HT-29 (cell line): ENCODE data around the gene OGFOD3. TPM values are rescaled to one million over a fixed set of nuclear protein-coding genes. Genes with fewer than 3 reads are reported as not detected.
A peak's percentile ranks its signal among the peaks of the same experiment; 100 is the strongest.
"Not testable (repeated sequence)": the region's sequence is repeated elsewhere in the genome, so short reads cannot be mapped to it uniquely, and the experiment has no call there.

Experiments
- DNase-seq: peaks from one replicate; pipeline ENCODE4 v3.0.0-alpha.2; 2015; ENCODE audit warnings: low spot score
- total RNA-seq: library from RNA; depleted of rRNA; stranded (reverse); fragments of >200 nt; shearing (Covaris generic); gene quantifications from 2 replicates; pipeline ENCODE4 v1.2.3, GENCODE V29; 2014

The OGFOD3 gene
- total RNA-seq, 1 experiment from 2014 or later = 51.4 TPM

DNA sequence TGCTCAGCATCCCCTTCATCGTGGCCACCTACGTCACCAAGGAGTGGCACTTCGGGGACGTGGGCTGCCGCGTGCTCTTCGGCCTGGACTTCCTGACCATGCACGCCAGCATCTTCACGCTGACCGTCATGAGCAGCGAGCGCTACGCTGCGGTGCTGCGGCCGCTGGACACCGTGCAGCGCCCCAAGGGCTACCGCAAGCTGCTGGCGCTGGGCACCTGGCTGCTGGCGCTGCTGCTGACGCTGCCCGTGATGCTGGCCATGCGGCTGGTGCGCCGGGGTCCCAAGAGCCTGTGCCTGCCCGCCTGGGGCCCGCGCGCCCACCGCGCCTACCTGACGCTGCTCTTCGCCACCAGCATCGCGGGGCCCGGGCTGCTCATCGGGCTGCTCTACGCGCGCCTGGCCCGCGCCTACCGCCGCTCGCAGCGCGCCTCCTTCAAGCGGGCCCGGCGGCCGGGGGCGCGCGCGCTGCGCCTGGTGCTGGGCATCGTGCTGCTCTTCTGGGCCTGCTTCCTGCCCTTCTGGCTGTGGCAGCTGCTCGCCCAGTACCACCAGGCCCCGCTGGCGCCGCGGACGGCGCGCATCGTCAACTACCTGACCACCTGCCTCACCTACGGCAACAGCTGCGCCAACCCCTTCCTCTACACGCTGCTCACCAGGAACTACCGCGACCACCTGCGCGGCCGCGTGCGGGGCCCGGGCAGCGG is 43.6 kb downstream of the OGFOD3 start:
- no peak for DNase-seq

DNA sequence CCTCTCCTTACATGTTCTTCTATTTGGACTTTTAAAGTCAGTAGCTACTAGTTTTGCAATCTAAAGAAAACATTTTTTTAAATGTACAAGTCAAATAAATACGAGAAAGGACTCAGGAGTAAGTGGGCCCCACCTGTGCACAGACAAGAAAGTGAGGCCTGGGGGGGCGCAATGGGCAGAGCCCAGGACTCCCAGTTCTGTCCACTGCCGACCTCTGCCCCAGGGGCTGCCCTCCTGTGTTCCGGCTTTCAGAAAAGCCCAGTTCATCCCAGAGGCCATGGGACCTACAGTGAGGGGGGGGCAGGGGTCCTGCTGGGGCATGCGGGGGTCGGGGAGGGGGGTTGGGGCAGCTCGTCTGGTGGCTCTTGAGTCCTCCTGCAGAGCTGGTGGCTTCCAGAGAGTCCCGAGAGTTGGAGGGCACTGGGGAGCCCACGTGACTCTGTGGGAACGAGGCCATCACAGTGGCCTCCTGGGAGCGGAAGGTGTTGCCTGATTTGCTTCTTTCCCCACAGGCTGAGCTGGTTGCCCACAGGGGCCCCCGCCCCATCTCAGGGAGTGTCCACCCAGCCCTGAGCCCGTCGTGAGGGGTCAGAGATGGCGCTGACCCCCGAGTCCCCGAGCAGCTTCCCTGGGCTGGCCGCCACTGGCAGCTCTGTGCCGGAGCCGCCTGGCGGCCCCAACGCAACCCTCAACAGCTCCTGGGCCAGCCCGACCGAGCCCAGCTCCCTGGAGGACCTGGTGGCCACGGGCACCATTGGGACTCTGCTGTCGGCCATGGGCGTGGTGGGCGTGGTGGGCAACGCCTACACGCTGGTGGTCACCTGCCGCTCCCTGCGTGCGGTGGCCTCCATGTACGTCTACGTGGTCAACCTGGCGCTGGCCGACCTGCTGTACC is 44.4 kb downstream of the OGFOD3 start:
- DNase-seq = no peak

DNA sequence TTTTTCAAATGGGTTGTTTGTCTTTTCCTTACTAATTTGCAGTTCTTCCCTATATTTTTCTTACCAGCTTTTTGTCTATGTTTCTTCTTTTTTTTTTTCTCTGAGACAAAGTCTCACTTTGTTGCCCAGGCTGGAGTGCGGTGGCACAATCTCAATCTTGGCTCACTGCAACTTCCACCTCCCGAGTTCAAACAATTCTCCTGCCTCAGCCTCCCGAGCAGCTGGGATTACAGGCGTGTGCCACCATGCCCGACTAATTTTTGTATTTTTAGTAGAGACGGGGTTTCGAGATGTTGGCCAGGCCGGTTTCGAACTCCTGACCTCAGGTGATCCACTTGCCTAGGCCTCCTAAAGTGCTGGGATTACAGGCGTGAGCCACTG is 45.3 kb downstream of the OGFOD3 start:
- DNase-seq = not testable (repeated sequence)

DNA sequence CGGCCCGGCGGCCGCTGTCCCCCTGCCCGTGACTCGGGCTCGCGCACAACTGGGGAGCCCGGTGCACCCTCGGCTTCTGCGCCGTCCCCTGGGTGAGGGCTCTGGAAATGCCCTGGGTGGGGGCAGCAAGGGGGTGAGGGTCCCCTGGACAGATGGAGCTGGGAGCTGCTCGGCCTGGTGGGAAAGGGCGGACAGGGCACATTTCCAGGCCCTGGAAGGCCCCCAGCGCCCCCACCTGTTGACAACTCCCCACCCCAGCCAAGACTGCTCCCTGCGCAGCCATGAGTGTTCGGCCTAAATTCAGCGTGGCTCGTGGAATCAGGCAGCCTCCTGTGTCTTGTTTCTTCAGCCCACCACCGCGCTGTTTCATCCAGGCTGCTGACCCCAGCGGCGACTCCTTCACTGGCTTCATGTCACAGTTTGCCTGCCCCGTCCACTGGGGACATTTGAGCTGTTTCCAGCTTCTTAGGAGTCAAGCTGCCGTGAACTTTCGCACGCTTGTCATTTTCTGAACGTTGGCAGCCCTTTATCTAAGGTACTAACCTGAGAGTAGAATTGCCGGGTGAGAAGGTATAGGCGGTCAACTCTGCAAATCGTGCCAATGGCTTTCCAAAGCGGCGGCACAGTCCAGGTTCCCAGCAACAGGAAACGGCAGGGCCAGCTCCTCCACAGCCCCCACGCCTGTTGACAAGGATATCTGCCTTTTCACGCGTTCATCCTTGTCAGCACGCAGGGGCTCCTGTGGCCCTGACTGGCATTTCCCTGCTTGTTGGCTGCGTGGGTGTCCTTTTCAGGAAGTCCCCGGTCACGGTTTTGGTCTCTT is 45.9 kb downstream of the OGFOD3 start:
- DNase-seq = no peak

DNA sequence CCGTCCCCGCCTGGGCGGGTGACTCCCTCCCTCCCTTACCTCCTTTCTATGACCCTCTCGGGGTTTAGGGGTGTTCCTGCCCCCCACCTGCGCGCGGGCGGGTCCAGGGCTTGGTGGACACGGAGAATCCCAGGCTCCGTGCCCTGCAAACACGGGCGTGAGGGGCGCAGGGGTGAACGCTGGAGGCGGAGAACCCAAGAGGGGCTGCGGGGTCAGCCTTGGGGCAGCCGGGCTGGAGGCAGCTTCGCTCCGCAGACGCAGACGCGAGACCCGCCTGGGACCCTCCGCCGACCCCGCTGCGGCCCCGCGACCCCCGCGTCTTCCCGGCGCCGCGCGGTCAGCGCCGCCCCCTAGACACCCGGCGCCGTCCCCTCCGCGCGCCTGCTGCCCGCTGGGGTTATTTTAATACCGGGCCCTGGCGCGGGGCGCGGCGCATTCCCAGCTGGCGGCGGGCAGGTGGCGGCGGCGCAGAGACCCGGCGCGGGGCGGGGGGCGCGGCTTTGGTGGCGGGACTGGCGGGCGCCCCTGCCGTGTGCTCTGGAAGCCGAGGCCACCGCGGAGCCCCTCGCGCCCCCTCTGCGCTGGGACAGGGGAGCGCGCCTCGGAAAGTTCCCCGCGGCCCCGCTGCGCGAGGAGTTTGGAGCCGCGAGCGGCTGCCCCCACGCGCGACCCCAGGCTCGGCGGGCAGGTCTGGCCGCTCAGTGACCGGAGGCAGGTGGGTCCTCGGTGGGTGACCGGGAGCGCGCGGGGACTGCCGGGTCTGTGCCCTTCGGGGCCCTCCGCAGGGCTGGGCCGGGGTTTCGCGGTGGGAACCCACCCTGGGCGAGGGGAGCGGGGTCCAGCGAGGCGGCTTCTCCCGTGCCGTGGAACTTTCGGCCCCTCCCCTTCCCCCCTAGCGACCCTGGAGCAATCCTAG is 46.8 kb downstream of the OGFOD3 start, which contains the start of gene UTS2R:
TSS of gene UTS2R (plus strand) at position 433 of the 916 bp plus-strand sequence. CDS start 2,560 bp downstream, outside the sequence.
- no peak for DNase-seq

DNA sequence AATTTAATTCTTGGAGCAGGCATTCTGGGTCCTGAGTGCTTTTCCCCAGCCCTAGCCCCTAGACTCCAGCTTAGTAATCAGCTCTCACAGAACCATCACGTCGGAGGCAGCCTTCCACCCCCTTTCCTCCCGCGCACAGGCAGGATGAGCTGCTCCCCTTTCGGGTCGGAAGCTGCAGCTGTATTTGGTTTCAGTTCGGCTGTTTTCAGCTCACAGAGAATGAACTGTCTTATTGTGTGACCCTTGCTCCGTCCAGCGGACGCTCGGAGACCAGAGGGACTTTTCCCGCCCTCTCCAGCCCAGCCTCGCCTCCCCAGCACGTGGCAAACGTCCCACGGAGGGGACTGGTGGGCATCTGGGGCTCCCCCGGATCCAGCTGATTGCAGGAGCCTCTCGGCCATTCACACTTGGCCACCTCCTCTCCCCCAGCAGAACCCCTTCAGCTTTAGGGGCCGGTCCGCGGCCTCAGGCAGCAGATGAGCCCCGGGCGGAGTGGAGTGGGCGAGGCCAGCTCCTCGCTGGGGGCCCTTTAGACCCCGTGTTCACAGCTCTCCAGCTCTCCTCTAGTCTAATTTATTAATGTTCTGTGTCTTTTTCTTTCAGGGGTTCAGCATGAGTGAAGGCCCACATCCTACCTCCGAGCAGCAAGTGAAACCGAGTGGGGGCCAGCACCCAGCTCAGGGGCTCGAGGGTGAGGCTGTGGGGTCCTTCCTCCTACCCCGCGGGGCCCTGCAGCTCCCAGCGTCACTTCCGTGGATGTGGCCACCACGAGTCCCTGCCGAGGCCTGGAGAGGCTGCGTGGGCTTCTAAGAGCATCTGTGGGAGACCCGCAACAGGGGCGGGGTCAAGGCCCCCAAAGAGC is 47.7 kb downstream of the OGFOD3 start:
- DNase-seq = no peak

DNA sequence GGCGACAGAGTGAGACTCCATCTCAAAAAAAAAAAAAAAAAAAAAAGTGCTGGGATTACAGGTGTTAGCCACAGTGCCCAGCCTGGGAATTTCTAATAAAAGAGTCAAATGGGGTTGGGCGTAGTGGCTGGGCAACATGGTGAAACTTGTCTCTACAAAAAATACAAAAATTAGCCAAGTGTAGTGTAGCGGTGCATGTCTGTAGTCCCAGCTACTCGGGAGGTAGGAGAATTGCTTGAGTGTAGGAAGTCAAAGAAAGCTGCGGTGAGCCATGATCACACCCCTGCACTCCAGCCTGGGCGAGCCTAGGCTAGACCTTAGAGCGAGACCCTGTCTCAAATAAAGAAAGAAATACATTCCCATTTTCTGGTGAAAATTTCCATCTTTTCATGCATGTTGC is 49.2 kb downstream of the OGFOD3 start:
- DNase-seq = no peak

DNA sequence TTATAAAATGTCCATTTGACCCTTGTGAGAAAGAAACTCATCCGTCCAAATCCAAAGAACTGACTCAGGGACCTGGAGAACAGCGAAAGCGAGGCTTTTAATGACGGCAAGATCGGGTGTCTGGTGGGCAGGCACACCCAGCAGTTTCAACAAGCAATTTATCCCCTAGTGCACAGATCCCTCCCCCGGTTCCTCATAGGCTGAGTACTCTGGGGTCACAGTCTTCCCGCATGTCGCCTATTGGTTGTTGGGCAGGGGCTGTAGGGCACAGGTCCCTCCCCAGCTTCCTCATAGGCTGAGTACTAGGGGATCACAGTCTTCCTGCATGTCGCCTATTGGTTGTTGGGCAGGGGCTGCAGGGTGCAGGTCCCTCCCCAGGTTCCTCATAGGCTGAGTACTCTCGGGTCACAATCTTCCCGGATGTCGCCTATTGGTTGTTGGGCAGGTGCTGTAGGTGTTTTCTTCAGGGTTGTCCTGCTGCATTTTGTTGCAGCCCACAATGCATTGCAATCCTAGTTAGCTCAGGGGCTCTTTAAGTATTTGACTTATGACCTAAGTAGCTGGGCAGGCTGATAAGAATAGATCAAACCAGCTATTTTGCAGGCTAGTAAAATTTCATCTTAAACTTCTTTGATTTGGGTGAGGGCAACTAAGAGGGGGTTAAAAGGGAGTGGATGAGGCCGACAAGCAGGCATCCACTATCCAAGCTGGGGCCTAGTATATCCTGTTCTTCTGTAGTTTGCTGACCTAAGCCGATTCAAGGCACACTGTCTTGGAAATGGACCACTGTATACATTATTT is 50.5 kb downstream of the OGFOD3 start:
- DNase-seq = no peak

DNA sequence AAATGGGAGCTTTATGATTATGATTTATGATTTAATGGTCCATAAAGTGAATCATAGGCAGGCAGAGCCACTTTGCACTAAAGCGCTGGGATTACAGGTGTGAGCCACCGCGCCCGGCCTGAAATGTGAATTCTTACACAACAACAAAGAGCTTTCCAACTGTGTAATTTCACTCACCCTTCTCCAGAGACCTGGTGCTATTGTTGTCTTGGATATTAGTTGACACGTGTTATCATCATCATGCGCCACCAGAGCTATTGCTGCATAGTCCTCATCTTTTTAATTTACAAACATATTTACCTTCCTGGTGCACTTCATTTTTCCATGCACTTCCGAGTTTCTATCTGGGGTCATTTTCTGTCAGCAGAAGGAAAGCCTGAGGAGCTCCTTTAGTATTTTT is 51.6 kb downstream of the OGFOD3 start:
- DNase-seq = no peak

DNA sequence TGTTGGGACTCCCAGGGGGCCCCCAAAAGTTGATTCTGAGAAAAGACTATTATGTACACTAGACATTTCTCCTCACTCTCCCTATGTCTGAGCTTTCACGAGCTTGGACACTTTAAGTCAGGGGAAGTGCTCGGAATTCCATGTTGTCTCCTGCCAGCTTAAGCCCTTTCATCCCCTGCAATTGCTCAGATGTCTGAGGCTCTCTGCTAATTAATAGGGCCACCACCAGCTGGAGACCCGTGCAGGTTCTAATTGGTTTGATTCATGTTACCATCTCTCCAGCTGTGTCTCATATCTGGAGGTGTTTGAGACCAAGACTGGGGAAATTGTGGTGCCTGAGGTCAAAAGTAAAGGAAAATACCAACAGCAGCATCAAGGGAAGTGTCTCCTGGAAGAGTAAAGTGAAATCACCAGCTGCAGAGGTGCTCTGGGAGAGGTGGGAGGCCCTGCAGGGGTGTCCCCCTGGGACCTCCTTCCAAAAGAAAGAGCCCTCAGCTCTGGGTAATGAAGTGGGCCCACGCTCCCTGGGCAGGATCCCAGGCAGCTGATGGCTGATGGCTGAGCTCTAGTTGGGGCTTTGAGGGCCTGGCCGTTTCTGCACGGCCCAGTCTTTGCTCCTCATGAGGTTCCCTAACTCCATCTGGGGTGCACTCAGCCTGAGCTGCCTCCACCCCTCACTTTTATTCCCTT is 52.6 kb downstream of the OGFOD3 start:
- DNase-seq = no peak

DNA sequence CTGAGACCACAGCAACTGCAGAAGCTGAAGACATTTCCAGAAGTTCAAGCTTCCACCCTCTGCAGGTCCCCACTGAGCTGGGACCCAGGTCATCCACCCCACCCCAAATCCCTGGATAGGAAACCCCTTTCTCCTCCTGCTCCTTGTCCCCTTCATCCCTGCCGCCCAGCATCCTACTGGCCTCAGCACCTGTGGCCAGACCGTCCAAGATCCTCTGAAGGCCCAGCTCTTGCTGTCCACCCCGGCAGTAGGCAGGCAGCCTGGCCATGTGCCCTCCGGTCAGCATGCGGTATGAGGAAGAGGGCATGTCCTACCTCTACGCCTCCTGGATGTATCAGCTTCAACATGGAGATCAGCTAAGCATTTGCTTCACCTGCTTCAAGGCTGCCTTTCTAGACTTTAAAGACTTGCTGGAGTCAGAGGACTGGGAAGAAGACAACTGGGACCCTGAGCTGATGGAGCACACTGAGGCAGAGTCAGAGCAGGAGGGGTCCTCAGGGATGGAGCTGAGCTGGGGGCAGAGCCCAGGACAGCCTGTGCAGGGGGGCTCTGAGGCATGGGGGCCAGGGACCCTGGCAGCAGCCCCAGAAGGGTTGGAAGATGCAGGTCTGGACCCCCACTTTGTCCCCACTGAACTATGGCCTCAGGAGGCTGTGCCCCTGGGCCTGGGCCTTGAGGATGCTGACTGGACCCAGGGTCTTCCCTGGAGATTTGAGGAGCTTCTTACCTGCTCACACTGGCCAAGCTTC is 56.3 kb downstream of the OGFOD3 start:
- DNase-seq = no peak

DNA sequence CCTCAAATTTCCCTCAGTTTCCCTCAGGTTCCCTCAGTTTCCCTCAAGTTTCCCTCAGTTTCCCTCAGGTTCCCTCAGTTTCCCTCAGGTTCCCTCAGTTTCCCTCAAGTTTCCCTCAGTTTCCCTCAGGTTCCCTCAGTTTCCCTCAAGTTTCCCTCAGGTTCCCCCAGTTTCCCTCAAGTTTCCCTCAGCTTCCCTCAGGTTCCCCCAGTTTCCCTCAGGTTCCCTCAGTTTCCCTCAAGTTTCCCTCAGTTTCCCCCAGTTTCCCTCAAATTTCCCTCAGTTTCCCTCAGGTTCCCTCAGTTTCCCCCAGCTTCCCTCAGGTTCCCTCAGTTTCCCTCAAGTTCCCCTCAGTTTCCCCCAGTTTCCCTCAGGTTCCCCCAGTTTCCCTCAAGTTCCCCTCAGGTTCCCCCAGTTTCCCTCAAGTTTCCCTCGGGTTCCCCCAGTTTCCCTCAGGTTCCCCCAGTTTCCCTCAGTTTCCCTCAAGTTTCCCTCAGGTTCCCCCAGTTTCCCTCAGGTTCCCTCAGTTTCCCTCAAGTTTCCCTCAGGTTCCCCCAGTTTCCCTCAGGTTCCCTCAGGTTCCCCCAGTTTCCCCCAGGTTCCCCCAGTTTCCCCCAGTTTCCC is 58.8 kb downstream of the OGFOD3 start:
- not testable (repeated sequence) for DNase-seq

DNA sequence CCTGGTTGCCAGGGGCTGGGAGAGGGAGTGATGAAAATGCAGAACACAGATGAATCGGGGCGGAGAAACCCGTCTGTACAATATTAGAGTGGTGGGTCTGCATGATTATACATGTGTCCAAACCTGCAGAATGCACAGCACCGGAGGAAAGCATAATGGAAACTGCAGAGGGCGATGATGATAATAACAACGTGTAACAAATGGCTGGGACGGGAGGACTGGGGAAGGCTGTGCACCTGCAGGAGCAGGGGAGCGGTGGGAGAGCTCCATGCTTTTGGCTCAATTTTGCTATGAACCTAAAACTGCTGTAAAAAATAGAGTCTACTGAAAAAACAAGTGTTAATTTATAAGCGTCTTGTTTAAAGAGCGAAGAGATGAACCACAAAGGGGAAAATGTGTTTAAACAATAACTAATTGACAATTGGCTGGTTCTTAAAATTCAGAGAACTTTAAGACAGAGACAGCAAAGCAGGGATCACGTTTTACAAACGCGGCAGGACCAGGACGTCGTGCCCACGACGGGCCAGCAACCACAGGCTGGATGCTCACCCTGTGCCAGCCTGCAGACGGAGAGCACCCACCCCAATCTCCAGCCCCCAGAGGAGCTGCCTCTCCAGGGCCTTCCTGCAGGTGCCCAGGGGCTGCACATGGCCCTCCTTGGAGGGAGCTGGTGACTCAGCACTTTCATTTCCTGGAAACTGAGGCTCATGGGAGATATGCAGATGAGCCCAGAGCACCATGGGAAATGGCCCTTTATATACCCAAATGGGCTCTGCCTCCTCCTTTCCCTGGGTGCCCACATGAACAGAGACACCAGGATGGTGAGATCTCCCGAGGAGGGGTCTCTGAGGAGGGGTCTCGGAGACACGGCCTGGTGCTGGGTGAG is 59.7 kb downstream of the OGFOD3 start, which contains the start of gene TEX19:
TSS of gene TEX19 (plus strand) at position 783 of the 886 bp plus-strand sequence. CDS start 2,904 bp downstream, outside the sequence.
- DNase-seq = peak; percentile 21

DNA sequence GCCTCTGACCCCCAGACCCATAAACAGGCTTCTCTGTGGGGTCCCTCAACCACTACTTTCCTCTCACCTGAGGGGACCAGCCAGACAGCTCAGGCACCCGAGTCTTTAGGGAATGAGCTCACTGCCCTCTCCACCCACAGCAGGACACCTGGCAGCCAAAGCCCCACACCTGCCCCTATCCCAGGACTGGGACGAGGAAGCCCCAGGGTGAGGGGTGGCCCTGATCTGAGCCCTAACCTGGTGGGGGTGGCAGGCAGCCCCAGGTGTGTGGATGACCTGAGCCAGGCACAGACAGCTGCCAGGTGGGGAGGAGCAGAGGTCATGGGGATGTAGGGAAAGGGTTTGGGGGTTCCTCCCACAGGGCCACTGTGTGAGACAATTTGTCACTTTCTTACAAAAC is 61.0 kb downstream of the OGFOD3 start:
- no peak for DNase-seq

DNA sequence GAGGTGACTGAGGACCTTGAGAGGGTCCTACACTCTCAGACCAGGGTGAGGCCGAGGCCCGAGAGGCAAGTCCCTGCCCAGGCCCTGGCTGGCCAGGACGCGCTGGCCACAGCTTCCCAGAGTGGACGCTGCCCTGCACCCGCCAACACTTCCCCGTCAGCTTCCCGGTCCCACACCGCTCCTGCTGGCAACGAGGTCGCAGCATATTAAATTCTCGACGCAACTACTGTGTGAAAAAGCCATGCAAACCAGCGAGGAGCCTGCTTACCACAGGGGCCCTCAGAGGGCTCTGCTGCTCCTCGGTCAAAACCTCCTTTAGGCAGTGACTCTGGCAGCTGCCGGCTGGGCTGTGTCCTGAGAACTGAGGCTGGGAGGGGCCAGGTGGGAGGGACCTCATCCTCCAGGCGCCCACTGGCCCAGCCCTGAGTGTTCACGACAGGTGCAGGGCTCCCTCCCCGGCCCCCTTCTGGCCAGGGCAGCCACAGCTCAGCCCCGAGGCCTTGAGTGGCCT is 61.5 kb downstream of the OGFOD3 start:
- DNase-seq = no peak
